SK-N-SH (cell line): ENCODE data around the gene LMF1.

ENCODE experiments used
- ELF1 ChIP-seq: IDR thresholded peaks from 2 replicates; pipeline ENCODE4 v1.4.0; 2012
- EP300 ChIP-seq, 2 experiments: IDR thresholded peaks; 2 replicates each; pipeline versions ENCODE4 v1.4.0 to v1.6.1; 2012; ENCODE audit warnings: borderline replicate concordance in 1 of 2, low read depth in 1 of 2, low read length in 1 of 2
- EZH2phosphoT487 ChIP-seq: fragments of 200-600 bp; sonication (generic); IDR thresholded peaks from 2 replicates; pipeline ENCODE4 v1.6.1; 2017; ENCODE audit warnings: low read depth, mixed run types, mild to moderate bottlenecking, antibody characterized with exemption, moderate library complexity, borderline replicate concordance
- FOXJ3 ChIP-seq: sonication (generic); formaldehyde crosslinking; IDR thresholded peaks from 2 replicates; pipeline ENCODE4 v1.5.1; 2020; ENCODE audit warnings: mild to moderate bottlenecking, missing genetic modification reagents
- FOXM1 ChIP-seq: IDR thresholded peaks from 2 replicates; pipeline ENCODE4 v1.4.0; 2012; ENCODE audit warnings: low read depth, mild to moderate bottlenecking
- JUND ChIP-seq: IDR thresholded peaks from 2 replicates; pipeline ENCODE4 v1.4.0; 2012
- POLR2AphosphoS5 ChIP-seq: IDR thresholded peaks from 2 replicates; pipeline ENCODE4 v1.6.1; 2012; ENCODE audit warnings: low read depth, low read length
- RCOR1 ChIP-seq: fragments of 150-350 bp; IDR thresholded peaks from 2 replicates; pipeline ENCODE4 v1.6.1; 2017; ENCODE audit warnings: antibody characterized with exemption, low read length
- RXRA ChIP-seq: IDR thresholded peaks from 2 replicates; pipeline ENCODE4 v1.4.0; 2012; ENCODE audit warnings: low read depth, mild to moderate bottlenecking, borderline replicate concordance
- SIN3A ChIP-seq: IDR thresholded peaks from 2 replicates; pipeline ENCODE4 v1.6.1; 2012; ENCODE audit warnings: low read depth, mild to moderate bottlenecking, low read length, moderate library complexity, borderline replicate concordance
- YY1 ChIP-seq: IDR thresholded peaks from 2 replicates; pipeline ENCODE4 v1.4.0; 2012; ENCODE audit warnings: low read depth, mild to moderate bottlenecking
- TF ChIP-seq, protein P1 (sequence below): fragments of 200-600 bp; sonication (generic); IDR thresholded peaks from 2 replicates; pipeline ENCODE4 v1.6.1; 2017; ENCODE audit warnings: antibody characterized with exemption, mild to moderate bottlenecking, moderate library complexity
- TF ChIP-seq, protein P2 (sequence below): IDR thresholded peaks from 2 replicates; pipeline ENCODE4 v1.6.1; 2012; ENCODE audit warnings: mild to moderate bottlenecking, low read depth, low read length, moderate library complexity
- TF ChIP-seq, protein P3 (sequence below): IDR thresholded peaks from 2 replicates; pipeline ENCODE4 v1.4.0; 2012; ENCODE audit warnings: low read depth

DNA sequence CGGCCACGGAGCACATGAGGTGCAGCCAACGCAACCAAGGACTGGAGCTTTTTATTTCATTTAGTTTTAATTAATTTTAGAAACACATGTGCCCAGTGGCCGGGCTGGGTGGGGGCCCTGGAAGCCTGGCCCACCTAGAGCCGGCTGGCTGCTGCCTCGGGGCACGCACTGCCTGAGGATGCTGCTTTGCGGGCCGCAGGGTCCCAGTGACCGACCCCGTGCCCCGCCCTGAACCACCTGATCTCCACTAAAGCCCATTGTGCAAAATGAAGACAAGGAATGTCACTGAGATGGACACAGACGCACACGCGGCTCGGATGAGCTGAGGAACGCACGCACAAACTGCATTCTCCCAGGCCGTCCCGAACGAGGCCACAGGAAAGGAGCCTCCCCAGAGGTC, 39.6 kb downstream of the LMF1 start:
- TF ChIP-seq RXRA (no peak), JUND (no peak), EP300 (IDR thresholded peaks at IDR 0.05; ENCODE audit: borderline replicate concordance in 1 of 2, low read depth in 1 of 2, low read length in 1 of 2) (no peak), POLR2AphosphoS5 (no peak), EZH2phosphoT487 (no peak), FOXJ3 (no peak), RCOR1 (no peak), SIN3A (no peak), ELF1 (no peak), YY1 (no peak), FOXM1 (no peak)
- TF ChIP-seq, protein P1, sequence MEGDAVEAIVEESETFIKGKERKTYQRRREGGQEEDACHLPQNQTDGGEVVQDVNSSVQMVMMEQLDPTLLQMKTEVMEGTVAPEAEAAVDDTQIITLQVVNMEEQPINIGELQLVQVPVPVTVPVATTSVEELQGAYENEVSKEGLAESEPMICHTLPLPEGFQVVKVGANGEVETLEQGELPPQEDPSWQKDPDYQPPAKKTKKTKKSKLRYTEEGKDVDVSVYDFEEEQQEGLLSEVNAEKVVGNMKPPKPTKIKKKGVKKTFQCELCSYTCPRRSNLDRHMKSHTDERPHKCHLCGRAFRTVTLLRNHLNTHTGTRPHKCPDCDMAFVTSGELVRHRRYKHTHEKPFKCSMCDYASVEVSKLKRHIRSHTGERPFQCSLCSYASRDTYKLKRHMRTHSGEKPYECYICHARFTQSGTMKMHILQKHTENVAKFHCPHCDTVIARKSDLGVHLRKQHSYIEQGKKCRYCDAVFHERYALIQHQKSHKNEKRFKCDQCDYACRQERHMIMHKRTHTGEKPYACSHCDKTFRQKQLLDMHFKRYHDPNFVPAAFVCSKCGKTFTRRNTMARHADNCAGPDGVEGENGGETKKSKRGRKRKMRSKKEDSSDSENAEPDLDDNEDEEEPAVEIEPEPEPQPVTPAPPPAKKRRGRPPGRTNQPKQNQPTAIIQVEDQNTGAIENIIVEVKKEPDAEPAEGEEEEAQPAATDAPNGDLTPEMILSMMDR = no peak
- TF ChIP-seq, protein P2, sequence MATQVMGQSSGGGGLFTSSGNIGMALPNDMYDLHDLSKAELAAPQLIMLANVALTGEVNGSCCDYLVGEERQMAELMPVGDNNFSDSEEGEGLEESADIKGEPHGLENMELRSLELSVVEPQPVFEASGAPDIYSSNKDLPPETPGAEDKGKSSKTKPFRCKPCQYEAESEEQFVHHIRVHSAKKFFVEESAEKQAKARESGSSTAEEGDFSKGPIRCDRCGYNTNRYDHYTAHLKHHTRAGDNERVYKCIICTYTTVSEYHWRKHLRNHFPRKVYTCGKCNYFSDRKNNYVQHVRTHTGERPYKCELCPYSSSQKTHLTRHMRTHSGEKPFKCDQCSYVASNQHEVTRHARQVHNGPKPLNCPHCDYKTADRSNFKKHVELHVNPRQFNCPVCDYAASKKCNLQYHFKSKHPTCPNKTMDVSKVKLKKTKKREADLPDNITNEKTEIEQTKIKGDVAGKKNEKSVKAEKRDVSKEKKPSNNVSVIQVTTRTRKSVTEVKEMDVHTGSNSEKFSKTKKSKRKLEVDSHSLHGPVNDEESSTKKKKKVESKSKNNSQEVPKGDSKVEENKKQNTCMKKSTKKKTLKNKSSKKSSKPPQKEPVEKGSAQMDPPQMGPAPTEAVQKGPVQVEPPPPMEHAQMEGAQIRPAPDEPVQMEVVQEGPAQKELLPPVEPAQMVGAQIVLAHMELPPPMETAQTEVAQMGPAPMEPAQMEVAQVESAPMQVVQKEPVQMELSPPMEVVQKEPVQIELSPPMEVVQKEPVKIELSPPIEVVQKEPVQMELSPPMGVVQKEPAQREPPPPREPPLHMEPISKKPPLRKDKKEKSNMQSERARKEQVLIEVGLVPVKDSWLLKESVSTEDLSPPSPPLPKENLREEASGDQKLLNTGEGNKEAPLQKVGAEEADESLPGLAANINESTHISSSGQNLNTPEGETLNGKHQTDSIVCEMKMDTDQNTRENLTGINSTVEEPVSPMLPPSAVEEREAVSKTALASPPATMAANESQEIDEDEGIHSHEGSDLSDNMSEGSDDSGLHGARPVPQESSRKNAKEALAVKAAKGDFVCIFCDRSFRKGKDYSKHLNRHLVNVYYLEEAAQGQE = no peak
- TF ChIP-seq, protein P3, sequence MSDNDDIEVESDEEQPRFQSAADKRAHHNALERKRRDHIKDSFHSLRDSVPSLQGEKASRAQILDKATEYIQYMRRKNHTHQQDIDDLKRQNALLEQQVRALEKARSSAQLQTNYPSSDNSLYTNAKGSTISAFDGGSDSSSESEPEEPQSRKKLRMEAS = no peak
